C4-2B (cell line): ENCODE results near the gene MBNL3.

Source experiments
- ZFX ChIP-seq: fragments of 450-650 bp; IDR thresholded peaks from 2 replicates; pipeline ENCODE4 v1.6.1; 2017
- TF ChIP-seq, protein P1 (sequence below): fragments of 450-650 bp; conservative IDR thresholded peaks from 2 replicates; pipeline ENCODE4 v1.5.1; 2017; ENCODE audit warnings: mild to moderate bottlenecking

GRCh38 chrX:132470831-132471230 lies 18.0 kb downstream of the MBNL3 start:
- TF ChIP-seq, protein P1, sequence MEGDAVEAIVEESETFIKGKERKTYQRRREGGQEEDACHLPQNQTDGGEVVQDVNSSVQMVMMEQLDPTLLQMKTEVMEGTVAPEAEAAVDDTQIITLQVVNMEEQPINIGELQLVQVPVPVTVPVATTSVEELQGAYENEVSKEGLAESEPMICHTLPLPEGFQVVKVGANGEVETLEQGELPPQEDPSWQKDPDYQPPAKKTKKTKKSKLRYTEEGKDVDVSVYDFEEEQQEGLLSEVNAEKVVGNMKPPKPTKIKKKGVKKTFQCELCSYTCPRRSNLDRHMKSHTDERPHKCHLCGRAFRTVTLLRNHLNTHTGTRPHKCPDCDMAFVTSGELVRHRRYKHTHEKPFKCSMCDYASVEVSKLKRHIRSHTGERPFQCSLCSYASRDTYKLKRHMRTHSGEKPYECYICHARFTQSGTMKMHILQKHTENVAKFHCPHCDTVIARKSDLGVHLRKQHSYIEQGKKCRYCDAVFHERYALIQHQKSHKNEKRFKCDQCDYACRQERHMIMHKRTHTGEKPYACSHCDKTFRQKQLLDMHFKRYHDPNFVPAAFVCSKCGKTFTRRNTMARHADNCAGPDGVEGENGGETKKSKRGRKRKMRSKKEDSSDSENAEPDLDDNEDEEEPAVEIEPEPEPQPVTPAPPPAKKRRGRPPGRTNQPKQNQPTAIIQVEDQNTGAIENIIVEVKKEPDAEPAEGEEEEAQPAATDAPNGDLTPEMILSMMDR: no peak
- TF ChIP-seq ZFX: no peak
